ENCODE data around the gene MRPS11. TPM values are rescaled to one million over a fixed set of nuclear protein-coding genes. Genes with fewer than 3 reads are reported as not detected.
A peak's percentile ranks its signal among the peaks of the same experiment; 100 is the strongest.

MRPS11 gene
- total RNA-seq, 1 donor = 17.7 TPM

DNA sequence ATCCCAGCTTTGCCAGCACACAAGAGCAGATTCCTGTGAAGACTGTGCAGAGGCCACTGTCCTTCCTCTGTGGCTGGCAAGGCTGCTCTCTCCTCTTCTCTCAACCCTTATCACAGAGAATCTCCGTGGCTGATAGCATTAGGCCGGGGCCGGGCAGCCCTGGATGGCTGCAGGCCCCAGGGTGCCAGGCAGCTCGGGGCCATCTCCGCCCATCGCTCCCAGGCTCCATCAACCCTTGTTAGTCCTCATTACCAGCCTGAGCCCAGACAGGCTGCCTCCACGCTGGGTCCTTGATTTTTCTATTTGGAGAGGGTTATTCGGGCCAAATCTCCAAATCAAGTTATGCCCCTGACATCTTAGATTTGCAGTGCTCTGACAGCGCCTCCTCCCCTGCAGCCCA is 39.5 kb upstream of the MRPS11 start:
- TF ChIP-seq, protein P1, sequence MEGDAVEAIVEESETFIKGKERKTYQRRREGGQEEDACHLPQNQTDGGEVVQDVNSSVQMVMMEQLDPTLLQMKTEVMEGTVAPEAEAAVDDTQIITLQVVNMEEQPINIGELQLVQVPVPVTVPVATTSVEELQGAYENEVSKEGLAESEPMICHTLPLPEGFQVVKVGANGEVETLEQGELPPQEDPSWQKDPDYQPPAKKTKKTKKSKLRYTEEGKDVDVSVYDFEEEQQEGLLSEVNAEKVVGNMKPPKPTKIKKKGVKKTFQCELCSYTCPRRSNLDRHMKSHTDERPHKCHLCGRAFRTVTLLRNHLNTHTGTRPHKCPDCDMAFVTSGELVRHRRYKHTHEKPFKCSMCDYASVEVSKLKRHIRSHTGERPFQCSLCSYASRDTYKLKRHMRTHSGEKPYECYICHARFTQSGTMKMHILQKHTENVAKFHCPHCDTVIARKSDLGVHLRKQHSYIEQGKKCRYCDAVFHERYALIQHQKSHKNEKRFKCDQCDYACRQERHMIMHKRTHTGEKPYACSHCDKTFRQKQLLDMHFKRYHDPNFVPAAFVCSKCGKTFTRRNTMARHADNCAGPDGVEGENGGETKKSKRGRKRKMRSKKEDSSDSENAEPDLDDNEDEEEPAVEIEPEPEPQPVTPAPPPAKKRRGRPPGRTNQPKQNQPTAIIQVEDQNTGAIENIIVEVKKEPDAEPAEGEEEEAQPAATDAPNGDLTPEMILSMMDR (IDR thresholded peaks at IDR 0.05; ENCODE audit: extremely low read depth, low read depth, low read length) = no peak

DNA sequence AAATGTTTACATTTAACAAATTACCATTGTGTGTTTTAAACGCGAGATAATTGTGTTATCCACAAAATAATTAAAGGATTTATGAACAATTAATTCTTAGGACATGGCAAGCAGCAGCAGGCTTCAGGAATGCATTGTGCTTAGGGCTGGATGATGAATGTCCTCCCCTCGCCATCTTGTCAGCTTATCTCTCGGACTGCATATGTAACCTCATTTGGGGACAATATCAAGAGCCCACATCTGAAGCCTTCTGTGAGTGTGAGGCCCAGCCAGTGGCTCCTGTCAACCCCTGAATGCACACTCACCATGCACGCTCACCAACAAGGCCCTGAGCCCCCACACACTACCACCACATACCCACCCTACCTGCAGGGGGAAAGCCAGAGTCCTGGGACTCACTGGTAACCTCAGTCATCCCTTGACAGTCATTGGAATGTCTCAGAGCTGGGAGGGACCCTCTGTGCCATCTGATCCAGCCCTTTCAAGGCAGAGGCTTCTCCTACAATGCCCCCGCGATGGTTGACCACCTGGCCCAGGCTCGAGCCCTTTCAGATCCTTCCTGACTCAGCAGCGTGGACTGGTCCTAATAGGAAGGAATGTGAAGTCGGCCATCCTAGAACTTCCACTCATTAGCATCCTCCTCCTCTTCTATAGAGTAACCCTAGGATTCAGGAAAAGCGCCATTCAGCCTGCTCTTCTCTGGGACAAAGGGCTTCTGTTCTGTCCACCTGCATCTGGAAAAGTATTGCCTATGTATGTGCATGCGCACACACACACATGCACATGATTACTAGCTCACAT is 38.5 kb upstream of the MRPS11 start:
- Histone ChIP-seq H3K4me1 (ENCODE audit: insufficient read depth, low read length) (no peaks in the 10 kb centered on the region), H3K4me3 (ENCODE audit: insufficient read depth, low read length) (no peak overlapping the region), H4K20me1 (ENCODE audit: insufficient read depth, low read length) (no peaks in the 10 kb centered on the region), H3K36me3 (ENCODE audit: insufficient read depth, low read length) (no peaks in the 10 kb centered on the region), H3K79me2 (ENCODE audit: insufficient read depth, low read length) (no peaks in the 10 kb centered on the region), H3K4me2 (ENCODE audit: insufficient read depth, low read length) (no peak overlapping the region), H3K27ac (ENCODE audit: low read depth, low read length) (no peak overlapping the region), H3K9me3 (ENCODE audit: low read depth, low read length) (no peaks in the 10 kb centered on the region), H3K27me3 (ENCODE audit: insufficient read depth, low read length) (peaks cover 38% of the 10 kb centered on the region), H2AFZ (ENCODE audit: low read length) (no peak overlapping the region)
- TF ChIP-seq, protein P1 (IDR thresholded peaks at IDR 0.05; ENCODE audit: extremely low read depth, low read depth, low read length) = no peak
- DNase-seq (ENCODE audit: insufficient read length, low spot score, missing footprints) = peak; percentile 10

More for the DNA sequence above, 39.5 kb upstream of the MRPS11 start:
- Histone ChIP-seq H3K27ac (ENCODE audit: low read depth, low read length) (no peak overlapping the region), H2AFZ (ENCODE audit: low read length) (no peak overlapping the region), H3K4me1 (ENCODE audit: insufficient read depth, low read length) (no peaks in the 10 kb centered on the region), H3K4me2 (ENCODE audit: insufficient read depth, low read length) (no peak overlapping the region), H3K36me3 (ENCODE audit: insufficient read depth, low read length) (no peaks in the 10 kb centered on the region), H3K9me3 (ENCODE audit: low read depth, low read length) (no peaks in the 10 kb centered on the region), H3K79me2 (ENCODE audit: insufficient read depth, low read length) (no peaks in the 10 kb centered on the region), H3K27me3 (ENCODE audit: insufficient read depth, low read length) (peaks cover 38% of the 10 kb centered on the region), H3K4me3 (ENCODE audit: insufficient read depth, low read length) (no peak overlapping the region), H4K20me1 (ENCODE audit: insufficient read depth, low read length) (no peaks in the 10 kb centered on the region)
- peak; percentile 21 for DNase-seq (ENCODE audit: insufficient read length, low spot score, missing footprints)

DNA sequence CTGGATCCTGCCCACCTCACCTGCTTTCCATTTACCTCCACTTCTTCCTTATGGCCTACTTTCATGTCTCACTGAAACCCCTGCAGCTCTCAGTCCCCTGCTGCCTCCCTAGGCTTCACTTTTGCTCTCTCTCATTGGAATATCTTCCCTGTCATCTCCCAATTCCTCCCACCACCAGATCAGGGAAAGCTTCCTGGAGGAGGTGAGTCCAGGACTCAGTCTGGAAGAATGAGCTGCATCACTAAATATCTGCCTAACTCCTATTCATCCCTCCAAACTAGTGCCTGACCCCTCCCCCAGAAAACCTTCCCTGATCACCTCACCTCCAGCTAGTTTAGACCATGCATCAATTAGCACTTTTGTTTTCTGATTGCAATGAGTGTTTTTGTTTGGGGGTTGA is 37.5 kb upstream of the MRPS11 start:
- Histone ChIP-seq H3K4me3 (ENCODE audit: insufficient read depth, low read length) (no peak overlapping the region), H4K20me1 (ENCODE audit: insufficient read depth, low read length) (no peaks in the 10 kb centered on the region), H3K27me3 (ENCODE audit: insufficient read depth, low read length) (peaks cover 35% of the 10 kb centered on the region), H3K9me3 (ENCODE audit: low read depth, low read length) (no peaks in the 10 kb centered on the region), H3K36me3 (ENCODE audit: insufficient read depth, low read length) (no peaks in the 10 kb centered on the region), H3K4me1 (ENCODE audit: insufficient read depth, low read length) (no peaks in the 10 kb centered on the region), H3K27ac (ENCODE audit: low read depth, low read length) (no peak overlapping the region), H3K4me2 (ENCODE audit: insufficient read depth, low read length) (no peak overlapping the region), H2AFZ (ENCODE audit: low read length) (no peak overlapping the region), H3K79me2 (ENCODE audit: insufficient read depth, low read length) (no peaks in the 10 kb centered on the region)
- TF ChIP-seq, protein P1 (IDR thresholded peaks at IDR 0.05; ENCODE audit: extremely low read depth, low read depth, low read length) = no peak
- no peak for DNase-seq (ENCODE audit: insufficient read length, low spot score, missing footprints)

DNA sequence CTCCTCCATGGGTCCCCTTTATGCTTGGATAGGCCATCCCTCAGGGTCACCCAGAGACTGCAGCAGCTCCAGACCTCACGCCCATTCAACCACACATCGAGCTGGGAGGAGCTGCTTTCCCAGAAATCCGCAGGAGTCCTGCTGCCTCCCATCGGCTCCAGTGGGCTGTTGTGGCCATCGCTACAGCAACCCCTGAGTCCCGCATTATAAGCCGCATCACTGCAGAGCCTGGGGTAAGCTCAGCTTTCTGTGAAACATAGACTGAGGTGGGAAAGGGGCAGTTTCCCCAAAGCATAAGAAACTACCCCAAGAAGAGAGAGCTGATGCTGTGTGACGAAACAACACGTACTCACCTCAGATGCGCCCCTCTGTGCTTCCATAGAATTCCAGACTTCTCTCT is 36.1 kb upstream of the MRPS11 start:
- Histone ChIP-seq H3K27ac (ENCODE audit: low read depth, low read length) (no peak overlapping the region), H3K27me3 (ENCODE audit: insufficient read depth, low read length) (peaks cover 26% of the 10 kb centered on the region), H3K36me3 (ENCODE audit: insufficient read depth, low read length) (no peaks in the 10 kb centered on the region), H3K4me3 (ENCODE audit: insufficient read depth, low read length) (no peak overlapping the region), H3K79me2 (ENCODE audit: insufficient read depth, low read length) (no peaks in the 10 kb centered on the region), H3K4me2 (ENCODE audit: insufficient read depth, low read length) (no peak overlapping the region), H3K4me1 (ENCODE audit: insufficient read depth, low read length) (no peaks in the 10 kb centered on the region), H4K20me1 (ENCODE audit: insufficient read depth, low read length) (no peaks in the 10 kb centered on the region), H3K9me3 (ENCODE audit: low read depth, low read length) (no peaks in the 10 kb centered on the region), H2AFZ (ENCODE audit: low read length) (no peak overlapping the region)
- DNase-seq (ENCODE audit: insufficient read length, low spot score, missing footprints) = no peak
- TF ChIP-seq, protein P1 (IDR thresholded peaks at IDR 0.05; ENCODE audit: extremely low read depth, low read depth, low read length) = no peak

Data from osteoblast (primary cell).